HG03565 (cell line): Measurements from ENCODE around the gene FOXP1.

Source experiments
- ATAC-seq: cut with Tn5 transposase; IDR thresholded peaks from one replicate; pipeline ENCODE4 v1.9.1; 2021; ENCODE audit warnings: mild to moderate bottlenecking, moderate library complexity; ENCODE audit not compliant: unreplicated experiment

FOXP1 gene

GRCh38 chr3:71510510-71510909, 73.0 kb downstream of the FOXP1 start:
- no peak for ATAC-seq

DNA sequence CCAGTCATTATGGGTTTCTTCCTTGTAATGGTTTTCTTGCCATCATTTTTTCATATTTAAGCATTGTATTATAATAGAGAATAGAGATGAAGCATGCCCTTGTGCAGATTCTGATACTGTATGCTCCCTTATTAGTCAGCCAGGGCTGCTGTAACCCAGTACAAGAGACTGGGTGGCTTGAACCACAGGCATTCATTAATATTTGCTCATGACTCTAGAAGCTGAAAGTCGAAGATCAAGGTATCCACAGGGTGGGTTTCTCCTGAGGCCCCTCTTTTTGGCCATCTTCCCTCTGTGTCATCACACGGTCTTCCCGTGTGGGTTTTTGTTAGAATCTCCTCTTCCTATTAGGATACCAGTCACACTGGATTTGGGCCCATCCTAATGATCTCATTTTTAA, 74.5 kb downstream of the FOXP1 start:
- ATAC-seq: no peak

- ATAC-seq: no peak
Observed at GRCh38 chr3:71505767-71506350, 77.7 kb downstream of the FOXP1 start.

- no peak for ATAC-seq
Observed at GRCh38 chr3:71504250-71505036, 79.1 kb downstream of the FOXP1 start.

GRCh38 chr3:71503525-71504249, 79.8 kb downstream of the FOXP1 start:
- ATAC-seq: no peak

DNA sequence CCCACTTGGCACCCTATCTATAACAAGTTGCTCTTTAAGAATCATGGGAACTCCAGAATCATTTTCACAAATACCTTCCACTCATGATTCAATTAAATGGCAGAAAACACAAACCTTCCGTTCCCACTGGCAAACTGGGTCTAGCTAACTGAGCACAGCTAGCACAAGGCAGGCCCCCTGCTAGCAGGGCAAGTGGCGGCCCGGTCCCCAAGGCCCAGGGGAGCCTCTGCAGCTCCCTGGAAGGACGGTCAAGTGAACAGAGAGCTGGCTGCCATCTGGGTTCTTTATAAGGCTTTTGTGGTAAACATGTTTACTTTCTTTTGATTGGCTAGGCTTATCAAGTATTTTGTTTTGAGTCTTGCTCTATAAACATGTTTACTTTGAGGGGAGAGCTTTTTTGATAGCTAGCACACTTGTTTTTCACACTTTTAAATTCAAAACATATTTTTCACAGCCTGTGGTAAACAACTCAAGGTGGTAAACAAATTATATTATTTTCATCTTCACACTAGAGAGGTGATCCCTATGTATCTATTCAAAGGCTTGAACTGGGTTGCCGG, 81.4 kb downstream of the FOXP1 start:
- ATAC-seq: no peak

GRCh38 chr3:71500696-71501095, 82.8 kb downstream of the FOXP1 start:
- no peak for ATAC-seq

GRCh38 chr3:71499227-71499876, 84.2 kb downstream of the FOXP1 start:
- no peak for ATAC-seq

- no peak for ATAC-seq
Observed at GRCh38 chr3:71498543-71498942, 85.0 kb downstream of the FOXP1 start.

DNA sequence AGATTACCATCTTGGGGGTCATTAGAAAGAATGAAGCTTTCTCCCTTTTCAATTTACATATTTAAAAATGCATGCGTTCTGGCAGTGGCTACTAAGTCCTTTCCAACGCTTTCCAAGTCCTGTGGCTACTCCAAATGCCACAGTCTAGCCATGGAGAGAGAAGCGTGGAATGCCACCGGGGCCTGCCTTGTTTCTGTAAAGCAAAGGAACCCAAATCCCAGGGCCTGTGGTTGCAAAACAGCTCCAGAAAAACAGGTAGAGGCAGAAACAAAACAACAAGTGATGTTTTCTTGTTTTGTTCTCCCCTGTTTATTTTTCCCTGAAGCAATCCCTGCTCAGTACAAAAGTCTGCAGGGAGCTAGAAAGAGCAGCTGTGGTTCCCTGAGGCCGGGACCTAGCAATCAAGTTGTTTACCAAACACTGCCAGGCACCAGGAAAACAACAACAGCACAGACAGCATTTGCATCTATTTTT, 85.5 kb downstream of the FOXP1 start:
- ATAC-seq: no peak

DNA sequence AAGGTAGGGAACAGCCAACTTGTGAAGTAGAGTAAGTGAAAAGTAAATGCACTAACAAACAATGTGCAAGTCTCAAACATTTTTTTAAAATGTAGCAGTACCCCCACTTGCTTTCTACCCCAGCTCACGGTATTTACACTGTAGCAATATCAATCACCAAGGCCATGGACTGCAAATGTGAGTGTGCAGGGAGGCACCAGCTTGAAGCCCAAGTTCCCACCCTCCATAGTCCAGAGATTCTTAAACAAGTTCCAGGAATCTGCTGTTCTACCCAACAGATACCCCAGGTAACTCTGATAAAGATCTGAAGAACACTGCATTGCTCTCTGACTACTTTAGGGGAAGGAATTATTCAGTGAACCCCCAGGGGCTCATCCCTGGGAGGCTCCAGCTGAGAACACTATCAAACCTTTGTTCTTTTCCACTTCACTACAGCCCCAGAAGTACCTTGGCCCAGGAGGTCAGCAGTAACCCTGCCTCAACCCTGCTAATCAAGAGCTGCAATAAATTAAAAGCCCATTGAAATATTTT, 86.1 kb downstream of the FOXP1 start:
- no peak for ATAC-seq

- no peak for ATAC-seq
Observed at GRCh38 chr3:71495708-71496472, 87.6 kb downstream of the FOXP1 start.

GRCh38 chr3:71494212-71494611, 89.3 kb downstream of the FOXP1 start:
- no peak for ATAC-seq

GRCh38 chr3:71492974-71493771, 90.4 kb downstream of the FOXP1 start:
- ATAC-seq: no peak

DNA sequence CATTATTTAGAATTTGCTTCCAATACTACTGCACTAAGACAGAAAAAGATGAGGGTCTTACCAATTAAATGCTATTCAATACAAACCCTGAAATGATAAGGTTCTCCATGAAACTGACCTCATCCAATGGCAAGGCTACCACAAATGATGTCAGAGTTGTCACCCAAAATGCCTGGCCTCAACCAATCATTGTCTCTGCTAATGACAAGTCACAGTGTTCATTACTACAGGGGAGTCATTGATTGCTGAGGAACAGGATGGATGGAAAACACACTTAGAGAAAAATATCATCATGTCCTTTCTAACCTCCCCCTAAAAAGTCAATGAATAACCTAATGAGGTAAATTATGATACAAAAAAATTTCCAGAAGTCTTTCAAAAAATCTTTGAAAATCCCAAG, 91.0 kb downstream of the FOXP1 start:
- ATAC-seq: no peak

GRCh38 chr3:71491154-71491752, 92.3 kb downstream of the FOXP1 start:
- ATAC-seq: no peak

DNA sequence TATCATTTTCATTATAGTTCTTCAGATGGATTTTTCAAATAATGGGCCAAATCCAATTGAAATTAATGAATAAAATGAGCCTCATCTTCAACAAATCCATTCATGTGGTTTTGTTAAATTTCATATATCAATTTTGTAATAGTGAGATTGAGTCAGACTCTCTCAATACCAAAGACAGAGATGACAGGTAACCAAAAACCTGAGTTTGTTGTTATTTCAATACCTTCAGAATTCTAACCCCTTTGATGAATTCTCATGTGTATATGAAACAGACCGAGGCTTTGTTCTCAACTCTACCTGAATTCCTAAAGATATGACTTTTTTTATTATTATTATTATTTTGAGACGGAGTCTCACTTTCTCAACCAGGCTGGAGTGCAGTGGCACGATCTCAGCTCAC, 92.8 kb downstream of the FOXP1 start:
- ATAC-seq: no peak

DNA sequence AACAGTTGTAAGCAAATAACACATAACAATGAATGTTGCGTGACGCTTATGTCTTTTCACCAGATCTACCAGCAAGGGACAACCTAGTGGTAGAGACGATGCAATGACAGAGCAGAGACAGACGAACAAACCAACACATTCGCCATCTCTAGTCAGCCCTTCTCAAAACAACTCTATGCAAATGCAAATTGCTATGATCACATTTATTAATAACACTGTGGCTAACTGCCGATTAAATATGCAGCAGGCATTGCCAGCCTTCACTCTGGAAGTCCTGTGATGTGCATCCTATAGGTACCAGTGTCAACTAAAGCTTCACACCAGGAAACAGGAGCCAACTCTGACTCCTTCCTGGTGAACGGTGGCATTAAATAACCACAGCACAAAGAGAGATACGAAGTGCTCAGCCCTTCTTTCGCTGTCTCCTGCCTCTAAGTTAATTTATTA, 94.2 kb downstream of the FOXP1 start:
- no peak for ATAC-seq

- no peak for ATAC-seq
Observed at GRCh38 chr3:71488882-71489281, 94.6 kb downstream of the FOXP1 start.
